Measurements from ENCODE around the gene NINJ2. TPM values are rescaled to one million over a fixed set of nuclear protein-coding genes. Genes with fewer than 3 reads are reported as not detected.
A peak's percentile ranks its signal among the peaks of the same experiment; 100 is the strongest.

Gene NINJ2
- polyA plus RNA-seq, 2 of the 4 experiments (the other 2 are of a cell fraction), result 0.76 to 1.2 TPM

GRCh38 chr12:640773-641172 is 22.5 kb downstream of the NINJ2 start:
- CTCF ChIA-PET, result interaction anchor here (2.6 kb wide), 1 partner anchor 8 kb away, joined by 9 read pairs; no protein-coding TSS in a partner anchor

GRCh38 chr12:639988-640387 is 23.3 kb downstream of the NINJ2 start:
- POLR2A ChIA-PET, result no interaction called here
- WGBS (ENCODE audit: missing lambda C conversion rate), result 89% methylated on average over 5 of the region's 5 CpGs

More at GRCh38 chr12:640773-641172, 22.5 kb downstream of the NINJ2 start:
- no peak for FAIRE-seq
- no peak overlapping the region for H3K4me2 ChIP-seq
- TF ChIP-seq RARB (CRISPR knock-in tag; IDR thresholded peaks at IDR 0.05) (no peak), MAX (IDR thresholded peaks at IDR 0.05) (no peak), GATA3 (IDR thresholded peaks at IDR 0.05; ENCODE audit: borderline replicate concordance) (no peak)
- H3K27ac ChIP-seq, result peak overlapping the region in 1 of 2 experiments; percentile 49; a peak in 4 of 6 replicates
- no peak for ATAC-seq
- 0 out of 3 replicates have a peak, but pooled peaks cover 2% of the 10 kb centered on the region for H3K9me3 ChIP-seq
- POLR2A ChIA-PET, result interaction anchor here (2.9 kb wide), 1 partner anchor 110 kb away, joined by 31 read pairs; no protein-coding TSS in a partner anchor
- H3K4me1 ChIP-seq, result peaks cover 40% of the 10 kb centered on the region
- no peak for DNase-seq (ENCODE audit: low read depth in 1 of 2, low spot score in 1 of 2)
- WGBS (ENCODE audit: missing lambda C conversion rate), result 97% methylated on average over 3 of the region's 3 CpGs
- no peak overlapping the region for H3K4me3 ChIP-seq

More at GRCh38 chr12:639988-640387, 23.3 kb downstream of the NINJ2 start:
- H3K27ac ChIP-seq, result peak overlapping the region; percentile 25 to 49; a peak in 2 of 6 replicates
- no peak overlapping the region for H3K4me2 ChIP-seq
- DNase-seq (ENCODE audit: low read depth in 1 of 2, low spot score in 1 of 2), result no peak
- 0 out of 3 replicates have a peak, but pooled peaks cover 2% of the 10 kb centered on the region for H3K9me3 ChIP-seq
- no peak for ATAC-seq
- no peak for TF ChIP-seq HOXB5 (CRISPR knock-in tag; IDR thresholded peaks at IDR 0.05)
- no peak for TF ChIP-seq CTCF (IDR thresholded peaks at IDR 0.05)
- TF ChIP-seq HEYL (CRISPR knock-in tag; IDR thresholded peaks at IDR 0.05), result no peak
- TF ChIP-seq ZC3H11A (IDR thresholded peaks at IDR 0.05), result no peak
- no peak for TF ChIP-seq HES2 (IDR thresholded peaks at IDR 0.05)
- no peak for TF ChIP-seq KDM5A (IDR thresholded peaks at IDR 0.05)
- no peak for TF ChIP-seq REST (IDR thresholded peaks at IDR 0.05)
- H3K4me1 ChIP-seq, result peaks cover 33% of the 10 kb centered on the region
- no peak overlapping the region for H3K4me3 ChIP-seq
- CTCF ChIA-PET, result interaction anchor here (0.7 to 2.3 kb wide), 2 partner anchors 12 to 64 kb away, joined by 3 to 5 read pairs; no protein-coding TSS in a partner anchor
- FAIRE-seq, result no peak

Measured in A549 (cell line).